GM10248 (cell line): Measurements from ENCODE around the gene C2orf78.

Experiments used
- CTCF ChIA-PET: fragments of 300-600 bp; sonication (Branson Sonifier 250); formaldehyde crosslinking; extraction: SDS; loops from one replicate; lab custom pipeline; 2021; ENCODE audit warnings: antibody characterized with exemption; lab: Yijun Ruan, JAX
- POLR2A ChIA-PET: fragments of 350-650 bp; sonication (Branson Sonifier 250); formaldehyde crosslinking; extraction: SDS; loops from one replicate; lab custom pipeline; 2020; ENCODE audit warnings: antibody characterized with exemption; lab: Yijun Ruan, JAX
- DNase-seq: peaks from one replicate; pipeline ENCODE4 v3.0.0; 2012; ENCODE audit errors: extremely low spot score
- TF ChIP-seq, protein P1 (sequence below): IDR thresholded peaks from 2 replicates; pipeline ENCODE4 v1.5.1; 2012; ENCODE audit warnings: mild to moderate bottlenecking, low read depth; ENCODE audit errors: extremely low read depth, missing control alignments, control extremely low read depth

Gene C2orf78

DNA sequence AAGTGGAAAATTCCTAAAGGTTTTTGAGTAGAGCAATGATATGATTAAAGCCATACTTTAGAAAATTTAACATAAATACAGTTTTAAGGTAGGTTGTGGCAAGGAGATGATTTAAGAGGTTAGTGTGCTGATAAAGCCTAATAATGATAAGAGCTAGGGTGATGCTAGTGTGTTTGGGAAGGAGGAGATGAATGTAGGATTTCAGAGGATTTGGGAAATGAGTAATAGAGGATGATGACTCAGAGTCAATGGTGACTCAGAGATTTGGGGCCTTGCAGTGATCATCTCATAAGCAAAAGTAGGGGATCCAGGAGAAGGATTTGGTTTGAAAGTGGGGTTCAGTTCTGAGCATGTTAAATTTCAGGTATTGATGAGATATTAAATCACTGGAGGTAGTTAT, 68.0 kb downstream of the C2orf78 start:
- DNase-seq = no peak
- TF ChIP-seq, protein P1, sequence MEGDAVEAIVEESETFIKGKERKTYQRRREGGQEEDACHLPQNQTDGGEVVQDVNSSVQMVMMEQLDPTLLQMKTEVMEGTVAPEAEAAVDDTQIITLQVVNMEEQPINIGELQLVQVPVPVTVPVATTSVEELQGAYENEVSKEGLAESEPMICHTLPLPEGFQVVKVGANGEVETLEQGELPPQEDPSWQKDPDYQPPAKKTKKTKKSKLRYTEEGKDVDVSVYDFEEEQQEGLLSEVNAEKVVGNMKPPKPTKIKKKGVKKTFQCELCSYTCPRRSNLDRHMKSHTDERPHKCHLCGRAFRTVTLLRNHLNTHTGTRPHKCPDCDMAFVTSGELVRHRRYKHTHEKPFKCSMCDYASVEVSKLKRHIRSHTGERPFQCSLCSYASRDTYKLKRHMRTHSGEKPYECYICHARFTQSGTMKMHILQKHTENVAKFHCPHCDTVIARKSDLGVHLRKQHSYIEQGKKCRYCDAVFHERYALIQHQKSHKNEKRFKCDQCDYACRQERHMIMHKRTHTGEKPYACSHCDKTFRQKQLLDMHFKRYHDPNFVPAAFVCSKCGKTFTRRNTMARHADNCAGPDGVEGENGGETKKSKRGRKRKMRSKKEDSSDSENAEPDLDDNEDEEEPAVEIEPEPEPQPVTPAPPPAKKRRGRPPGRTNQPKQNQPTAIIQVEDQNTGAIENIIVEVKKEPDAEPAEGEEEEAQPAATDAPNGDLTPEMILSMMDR = no peak
- CTCF ChIA-PET = no interaction called here
- POLR2A ChIA-PET = no interaction called here

DNA sequence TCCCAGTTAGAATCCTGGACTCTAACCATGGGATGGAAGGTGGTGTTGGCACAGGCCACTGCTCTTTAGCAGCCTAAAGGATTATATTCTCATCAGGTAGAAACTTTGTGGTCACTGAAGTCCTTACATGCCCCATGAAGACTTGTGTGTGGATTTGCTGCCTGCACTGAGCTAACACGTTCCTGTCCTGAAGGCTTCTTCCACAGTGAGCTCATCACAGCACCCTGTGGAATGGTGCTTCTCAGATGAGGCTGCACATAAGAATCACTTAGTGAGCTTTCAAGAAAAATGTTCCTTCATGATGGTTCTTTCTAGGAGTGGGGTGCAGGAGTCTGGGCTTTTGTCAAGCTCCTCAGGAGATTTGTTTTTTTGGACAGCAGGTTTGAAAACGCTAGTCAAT, 71.5 kb downstream of the C2orf78 start:
- TF ChIP-seq, protein P1 = no peak
- ChIA-PET POLR2A (no interaction called here), CTCF (interaction anchor here (1.0 to 1.2 kb wide), 3 partner anchors 11 to 31 kb away, joined by 3 read pairs; no protein-coding TSS in a partner anchor)
- no peak for DNase-seq

DNA sequence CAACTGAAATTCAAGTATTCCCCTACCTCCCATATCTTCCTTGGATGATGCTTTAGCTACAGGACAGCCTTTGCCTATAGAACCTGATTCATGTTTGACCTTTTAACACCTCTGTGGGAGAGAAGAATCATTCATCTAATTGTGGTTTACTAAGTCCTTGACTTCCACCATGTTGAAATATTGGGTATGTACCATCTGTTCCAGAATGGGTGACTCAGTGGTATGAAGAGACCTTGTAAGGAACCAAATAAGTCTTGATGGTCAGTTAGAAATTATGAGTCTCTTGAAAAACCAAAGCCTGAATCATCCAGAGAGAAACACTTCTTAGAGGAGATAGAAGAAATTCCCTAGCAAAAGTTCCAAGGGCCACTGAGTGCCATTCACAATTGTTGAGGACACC, 72.2 kb downstream of the C2orf78 start:
- ChIA-PET POLR2A (no interaction called here), CTCF (interaction anchor here (1.1 to 1.2 kb wide), 2 partner anchors 11 to 32 kb away, joined by 3 read pairs; no protein-coding TSS in a partner anchor)
- TF ChIP-seq, protein P1 = no peak
- no peak for DNase-seq

DNA sequence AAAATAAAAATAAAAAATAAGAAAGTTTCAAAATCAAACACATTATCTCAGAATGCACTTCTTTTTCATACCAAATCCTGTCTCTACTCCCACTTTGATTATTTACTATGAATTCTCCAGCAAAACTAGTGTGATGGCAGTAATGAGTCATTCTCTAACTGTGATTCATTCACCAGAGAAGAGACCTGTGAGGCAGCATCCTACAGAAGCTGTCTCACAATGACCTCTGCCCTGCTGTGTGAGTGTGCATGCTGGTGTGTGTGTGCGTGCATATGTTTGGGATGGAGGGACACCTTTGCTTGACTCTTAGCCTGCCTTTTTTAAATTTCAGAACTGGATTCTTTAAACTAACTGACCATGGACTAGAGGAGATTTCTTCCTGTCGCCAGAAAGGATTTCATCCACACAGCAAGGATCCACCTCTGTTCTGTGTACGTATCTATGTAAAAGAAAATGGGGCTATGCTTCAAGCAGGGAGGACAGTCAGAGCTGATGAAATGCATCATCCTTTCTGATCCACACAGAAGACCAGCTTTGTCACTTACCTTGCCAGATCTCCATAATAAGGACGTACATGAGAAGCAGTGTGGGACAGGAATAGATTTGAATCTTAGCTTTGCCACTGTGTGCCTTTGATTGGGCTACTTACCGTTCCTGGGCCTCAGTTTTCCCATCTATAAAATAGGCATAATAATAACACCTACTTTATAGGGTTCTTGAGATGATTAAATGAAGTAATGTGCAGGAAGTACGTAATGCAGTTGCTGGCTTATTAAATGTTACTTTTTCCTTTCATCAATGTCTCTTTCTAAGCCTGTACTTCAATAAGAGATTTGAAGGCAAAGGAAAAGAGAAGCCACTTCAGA, 76.0 kb downstream of the C2orf78 start:
- ChIA-PET POLR2A (no interaction called here), CTCF (interaction anchor here (1.5 kb wide), 1 partner anchor 12 kb away, joined by 3 read pairs; no protein-coding TSS in a partner anchor)
- TF ChIP-seq, protein P1 = no peak
- DNase-seq = no peak

DNA sequence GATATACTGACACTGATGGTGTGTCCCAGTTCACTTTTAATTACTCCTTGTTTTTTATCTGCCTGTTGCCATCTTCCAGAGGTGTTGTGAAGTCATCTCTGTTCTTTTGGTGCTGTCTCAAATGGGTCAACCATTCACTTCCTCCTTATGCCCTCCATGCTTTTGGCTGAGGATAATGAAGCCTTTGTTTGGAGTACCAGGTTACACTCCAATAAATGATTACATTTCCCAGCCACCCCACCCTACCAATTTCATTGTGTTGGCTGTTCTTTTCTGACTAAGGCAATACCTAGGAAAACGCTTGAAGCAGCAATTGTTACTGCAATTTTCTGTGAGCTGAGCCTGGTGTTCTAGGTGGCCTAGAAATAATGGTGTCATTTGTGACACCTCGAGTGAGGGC, 79.0 kb downstream of the C2orf78 start:
- ChIA-PET POLR2A (no interaction called here), CTCF (interaction anchor here (1.0 to 2.4 kb wide), 5 partner anchors 21 to 472 kb away, joined by 3 to 8 read pairs (median 3); partner anchors contain the start of gene STAMBP)
- DNase-seq = no peak
- TF ChIP-seq, protein P1 = no peak
